EL (cell line): ENCODE results near the gene PACRG.

Experiments
- DNase-seq: peaks from one replicate; pipeline ENCODE4 v3.0.0-alpha.2; 2016

The PACRG gene

GRCh38 chr6:162873537-162873936 is 145.8 kb downstream of the PACRG start:
- no peak for DNase-seq

- no peak for DNase-seq
Observed at GRCh38 chr6:162875070-162875469, 147.3 kb downstream of the PACRG start.

GRCh38 chr6:162882801-162883481 is 155.2 kb downstream of the PACRG start:
- DNase-seq: no peak

GRCh38 chr6:162887981-162888689 is 160.4 kb downstream of the PACRG start:
- no peak for DNase-seq

GRCh38 chr6:162889303-162889702 is 161.5 kb downstream of the PACRG start:
- DNase-seq: no peak

- no peak for DNase-seq
Observed at GRCh38 chr6:162898011-162898410, 170.2 kb downstream of the PACRG start.

GRCh38 chr6:162899148-162899547 is 171.4 kb downstream of the PACRG start:
- no peak for DNase-seq

GRCh38 chr6:162900503-162900902 is 172.7 kb downstream of the PACRG start:
- DNase-seq: no peak

- no peak for DNase-seq
Observed at GRCh38 chr6:162904069-162904663, 176.4 kb downstream of the PACRG start.

- no peak for DNase-seq
Observed at GRCh38 chr6:162906479-162906878, 178.7 kb downstream of the PACRG start.

GRCh38 chr6:162907876-162908481 is 180.2 kb downstream of the PACRG start:
- peak; percentile 32 for DNase-seq

- DNase-seq: no peak
Observed at GRCh38 chr6:162913206-162913605, 185.4 kb downstream of the PACRG start.

- peak; percentile 64 for DNase-seq
Observed at GRCh38 chr6:162917506-162917905, 189.7 kb downstream of the PACRG start.

- no peak for DNase-seq
Observed at GRCh38 chr6:162921062-162921461, 193.3 kb downstream of the PACRG start.

- no peak for DNase-seq
Observed at GRCh38 chr6:162921510-162922040, 193.8 kb downstream of the PACRG start.

GRCh38 chr6:162922563-162923166 is 194.9 kb downstream of the PACRG start:
- DNase-seq: no peak

- DNase-seq: no peak
Observed at GRCh38 chr6:162934844-162935243, 207.1 kb downstream of the PACRG start.

- DNase-seq: no peak
Observed at GRCh38 chr6:162940426-162940825, 212.7 kb downstream of the PACRG start.

- no peak for DNase-seq
Observed at GRCh38 chr6:162941128-162941527, 213.4 kb downstream of the PACRG start.

GRCh38 chr6:162942866-162943265 is 215.1 kb downstream of the PACRG start:
- DNase-seq: peak; percentile 97

- no peak for DNase-seq
Observed at GRCh38 chr6:162943369-162943768, 215.6 kb downstream of the PACRG start.

GRCh38 chr6:162951164-162951743 is 223.5 kb downstream of the PACRG start:
- DNase-seq: no peak

- no peak for DNase-seq
Observed at GRCh38 chr6:162952423-162952822, 224.6 kb downstream of the PACRG start.
